ENCODE data around the gene ADAMTSL2. TPM values are rescaled to one million over a fixed set of nuclear protein-coding genes. Genes with fewer than 3 reads are reported as not detected.

Gene ADAMTSL2
- total and polyA plus RNA-seq, 2 of the 13 experiments (the other 11 are each of a cell fraction or from before 2014, with no cell fraction given): 1.9 to 3.8 TPM

- TF ChIP-seq ZNF646 (CRISPR knock-in tag; IDR thresholded peaks at IDR 0.05) (peak; percentile 97), MAFG (CRISPR knock-in tag; IDR thresholded peaks at IDR 0.05) (no peak), YY1 (IDR thresholded peaks at IDR 0.05; ENCODE audit: insufficient read depth, insufficient replicate concordance, low read depth, low read length) (peak; percentile 69), HMGXB4 (CRISPR knock-in tag; IDR thresholded peaks at IDR 0.05; ENCODE audit: borderline replicate concordance in 1 of 2, low read depth in 1 of 2) (peak; percentile 34 to 63; a peak in 2 of 4 replicates), ZNF432 (CRISPR knock-in tag; IDR thresholded peaks at IDR 0.05; ENCODE audit: borderline replicate concordance) (no peak), ZNF317 (CRISPR knock-in tag; IDR thresholded peaks at IDR 0.05) (no peak), HDAC1 (CRISPR knock-in tag; IDR thresholded peaks at IDR 0.05) (peak; percentile 22; the same call in 1 of the 2 replicates), ATF7-NPFF (CRISPR knock-in tag; IDR thresholded peaks at IDR 0.05; ENCODE audit: low read depth) (no peak), SKI (IDR thresholded peaks at IDR 0.05; ENCODE audit: partially characterized antibody) (peak; percentile 33), ZXDC (CRISPR knock-in tag; IDR thresholded peaks at IDR 0.05) (no peak), STAT6 (CRISPR knock-in tag; IDR thresholded peaks at IDR 0.05; ENCODE audit: borderline replicate concordance) (no peak), NR2C2 (CRISPR knock-in tag; IDR thresholded peaks at IDR 0.05; ENCODE audit: borderline replicate concordance) (0 out of 2 replicates have a peak, but pooled peaks have one; percentile 29), ZNF354B (CRISPR knock-in tag; IDR thresholded peaks at IDR 0.05) (no peak), ZNF501 (CRISPR knock-in tag; IDR thresholded peaks at IDR 0.05) (0 out of 2 replicates have a peak, but pooled peaks have one; percentile 23)
These were observed 1.4 kb upstream of the ADAMTSL2 start (continued) for GRCh38 chr9:133532937-133533668.
